ENCODE measurements around the gene GARRE1.

GRCh38 chr19:34254698-34255432, 511 bp downstream of the GARRE1 start:
- TF ChIP-seq CTCF (IDR thresholded peaks at IDR 0.05) (no peak), POLR2A (IDR thresholded peaks at IDR 0.05) (no peak)

Data from esophagus squamous epithelium (tissue), 4 donors.